Neural crest cell (in vitro differentiated cells): ENCODE results near the gene PCNX3. TPM values are rescaled to one million over a fixed set of nuclear protein-coding genes. Genes with fewer than 3 reads are reported as not detected.

Source experiments
- DNase-seq: peaks from one replicate; pipeline ENCODE4 v3.0.0; 2021; ENCODE audit warnings: low read depth, mixed read lengths, low spot score
- H3K27ac Mint-ChIP-seq: one replicate; pipeline ENCODE4 v1.8.0; 2021; ENCODE audit warnings: mild to moderate bottlenecking, mixed read lengths; ENCODE audit not compliant: unreplicated experiment
- H3K27me3 Mint-ChIP-seq: 2 replicates; pipeline ENCODE4 v1.8.0; 2021; ENCODE audit warnings: low read depth, mild to moderate bottlenecking, mixed read lengths
- H3K36me3 Mint-ChIP-seq: 2 replicates; pipeline ENCODE4 v1.8.0; 2021; ENCODE audit warnings: low read depth, mild to moderate bottlenecking, mixed read lengths
- H3K4me1 Mint-ChIP-seq: 2 replicates; pipeline ENCODE4 v1.8.0; 2021; ENCODE audit warnings: mixed read lengths
- H3K4me3 Mint-ChIP-seq: one replicate; pipeline ENCODE4 v1.8.0; 2021; ENCODE audit warnings: mild to moderate bottlenecking, mixed read lengths
- H3K9me3 Mint-ChIP-seq: 2 replicates; pipeline ENCODE4 v1.8.0; 2021; ENCODE audit warnings: mixed read lengths
- total RNA-seq: library from RNA; stranded (reverse); gene quantifications from 2 replicates; pipeline ENCODE4 v1.2.1, GENCODE V29; 2021
- TF ChIP-seq, protein P1 (sequence below): fragments of 200-600 bp; sonication (generic); conservative IDR thresholded peaks from 2 replicates; pipeline ENCODE4 v1.5.0; 2021; ENCODE audit warnings: antibody characterized with exemption, mild to moderate bottlenecking

PCNX3 gene
- total RNA-seq, 1 donor from 2014 or later: 58.2 TPM

DNA sequence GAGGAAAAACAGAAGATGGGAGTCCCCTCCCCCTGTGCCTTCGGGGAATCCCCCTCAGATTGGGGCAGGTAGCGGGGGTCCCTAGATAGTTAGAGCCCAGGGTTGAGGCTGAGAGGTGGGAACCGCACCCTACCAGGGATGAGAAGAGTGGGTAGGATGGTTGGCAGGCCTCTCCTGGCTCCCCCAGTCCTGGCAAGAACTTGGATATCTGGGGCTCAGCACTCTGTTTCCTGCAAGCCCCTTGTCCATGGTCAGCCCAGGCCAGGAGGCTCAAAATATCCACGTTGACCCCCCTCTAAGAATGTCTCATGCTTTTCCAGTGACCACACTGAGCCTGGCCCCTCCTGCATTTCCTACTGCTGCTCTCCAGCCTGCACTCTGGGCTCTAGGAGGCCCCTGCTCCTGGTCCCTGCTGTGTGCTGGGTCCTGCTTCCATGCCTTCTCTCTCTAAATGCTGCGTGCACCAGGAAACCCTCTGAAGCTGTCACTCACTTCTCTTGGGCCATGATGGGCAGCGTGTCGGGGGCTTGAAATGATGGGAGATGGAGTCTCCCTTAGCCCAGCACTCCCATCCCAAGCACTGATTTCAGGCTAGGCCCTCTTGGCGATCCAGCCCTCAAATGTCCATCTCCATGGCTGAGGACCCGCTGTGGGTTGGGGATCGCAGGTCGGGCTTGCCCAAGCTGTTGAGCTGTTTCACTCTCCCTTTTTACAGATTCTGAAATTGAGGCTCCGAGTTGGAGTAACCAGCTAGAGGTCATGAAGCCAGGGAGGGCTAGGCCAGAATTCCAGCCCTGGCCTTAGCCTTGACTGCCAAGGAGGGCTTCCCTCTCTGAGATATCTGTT lies 3.6 kb upstream of the PCNX3 start:
- H3K4me3 Mint-ChIP-seq: peak overlapping the region; percentile 87

DNA sequence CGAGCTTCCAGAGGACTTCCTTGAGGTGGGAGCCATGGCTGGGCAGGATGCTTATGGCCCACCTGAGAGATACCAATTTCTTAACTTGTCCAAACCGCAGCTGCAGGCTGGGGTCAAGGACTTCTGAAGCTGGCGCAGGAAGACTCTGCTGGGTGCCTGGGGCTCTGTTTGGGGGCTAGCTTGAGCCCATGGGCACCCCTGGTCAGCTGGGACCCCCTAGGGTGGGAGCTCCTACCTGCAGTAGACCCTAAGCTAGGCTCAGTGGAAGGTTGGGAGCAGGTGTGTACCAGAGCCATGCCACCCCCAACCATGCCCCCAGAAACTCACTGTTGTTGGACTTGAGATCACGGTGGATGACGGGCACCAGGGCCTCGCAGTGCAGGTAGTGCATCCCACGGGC lies 2.9 kb upstream of the PCNX3 start:
- Mint-ChIP-seq H3K27me3 (no peaks in the 10 kb centered on the region), H3K36me3 (no peaks in the 10 kb centered on the region), H3K4me3 (peak overlapping the region; percentile 87), H3K27ac (no peak overlapping the region), H3K9me3 (no peaks in the 10 kb centered on the region), H3K4me1 (peaks cover 53% of the 10 kb centered on the region)
- TF ChIP-seq, protein P1, sequence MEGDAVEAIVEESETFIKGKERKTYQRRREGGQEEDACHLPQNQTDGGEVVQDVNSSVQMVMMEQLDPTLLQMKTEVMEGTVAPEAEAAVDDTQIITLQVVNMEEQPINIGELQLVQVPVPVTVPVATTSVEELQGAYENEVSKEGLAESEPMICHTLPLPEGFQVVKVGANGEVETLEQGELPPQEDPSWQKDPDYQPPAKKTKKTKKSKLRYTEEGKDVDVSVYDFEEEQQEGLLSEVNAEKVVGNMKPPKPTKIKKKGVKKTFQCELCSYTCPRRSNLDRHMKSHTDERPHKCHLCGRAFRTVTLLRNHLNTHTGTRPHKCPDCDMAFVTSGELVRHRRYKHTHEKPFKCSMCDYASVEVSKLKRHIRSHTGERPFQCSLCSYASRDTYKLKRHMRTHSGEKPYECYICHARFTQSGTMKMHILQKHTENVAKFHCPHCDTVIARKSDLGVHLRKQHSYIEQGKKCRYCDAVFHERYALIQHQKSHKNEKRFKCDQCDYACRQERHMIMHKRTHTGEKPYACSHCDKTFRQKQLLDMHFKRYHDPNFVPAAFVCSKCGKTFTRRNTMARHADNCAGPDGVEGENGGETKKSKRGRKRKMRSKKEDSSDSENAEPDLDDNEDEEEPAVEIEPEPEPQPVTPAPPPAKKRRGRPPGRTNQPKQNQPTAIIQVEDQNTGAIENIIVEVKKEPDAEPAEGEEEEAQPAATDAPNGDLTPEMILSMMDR: no peak
- DNase-seq: no peak

More for the DNA sequence above, 3.6 kb upstream of the PCNX3 start:
- Mint-ChIP-seq H3K27ac (peak overlapping the region; percentile 83), H3K9me3 (no peaks in the 10 kb centered on the region), H3K27me3 (no peaks in the 10 kb centered on the region), H3K4me1 (peaks cover 59% of the 10 kb centered on the region), H3K36me3 (no peaks in the 10 kb centered on the region)
- DNase-seq: no peak
- TF ChIP-seq, protein P1: no peak

DNA sequence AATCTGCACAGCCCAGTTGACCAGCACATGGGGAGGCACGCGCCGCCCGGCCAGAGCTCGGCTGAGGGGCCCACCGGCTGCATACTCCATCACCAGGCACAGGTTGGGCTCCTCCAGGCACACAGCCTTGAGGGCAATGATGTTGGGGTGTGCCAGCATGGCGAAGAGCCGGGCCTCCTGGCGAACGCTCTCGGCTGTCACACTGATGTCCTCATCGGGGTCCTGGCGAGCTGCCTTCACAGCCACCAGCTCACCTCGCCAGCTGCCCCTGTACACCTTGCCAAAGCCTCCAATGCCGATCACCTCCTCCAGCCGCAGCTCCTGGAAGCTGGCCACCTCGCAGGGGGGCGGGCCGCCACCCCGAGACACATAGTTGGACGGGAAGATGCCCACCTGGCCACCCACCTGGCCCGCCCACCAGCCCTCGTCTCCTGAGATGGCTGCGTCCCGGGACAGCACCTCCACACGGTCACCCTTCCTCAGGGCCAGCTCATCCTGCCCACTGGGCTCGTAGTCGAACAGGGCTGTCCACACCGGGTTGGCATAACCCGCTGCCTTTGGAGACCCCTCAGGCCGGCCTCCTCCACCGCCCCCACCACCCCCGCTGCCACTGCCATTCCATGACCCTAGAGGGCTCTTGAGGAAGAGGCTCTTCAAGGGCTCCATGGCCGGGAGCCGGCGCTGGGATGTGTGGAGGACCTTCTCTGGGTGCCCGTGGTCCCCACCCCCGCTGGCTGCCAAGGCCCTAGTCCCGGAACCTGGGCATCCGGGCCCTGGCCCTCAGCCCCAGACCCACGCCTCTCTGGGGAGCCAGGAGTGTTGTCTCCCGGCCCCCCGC lies 2.3 kb upstream of the PCNX3 start:
- Mint-ChIP-seq H3K4me1 (peaks cover 52% of the 10 kb centered on the region), H3K27ac (no peak overlapping the region), H3K9me3 (no peaks in the 10 kb centered on the region), H3K36me3 (no peaks in the 10 kb centered on the region), H3K4me3 (peak overlapping the region; percentile 87), H3K27me3 (no peaks in the 10 kb centered on the region)
- TF ChIP-seq, protein P1: no peak
- DNase-seq: no peak

DNA sequence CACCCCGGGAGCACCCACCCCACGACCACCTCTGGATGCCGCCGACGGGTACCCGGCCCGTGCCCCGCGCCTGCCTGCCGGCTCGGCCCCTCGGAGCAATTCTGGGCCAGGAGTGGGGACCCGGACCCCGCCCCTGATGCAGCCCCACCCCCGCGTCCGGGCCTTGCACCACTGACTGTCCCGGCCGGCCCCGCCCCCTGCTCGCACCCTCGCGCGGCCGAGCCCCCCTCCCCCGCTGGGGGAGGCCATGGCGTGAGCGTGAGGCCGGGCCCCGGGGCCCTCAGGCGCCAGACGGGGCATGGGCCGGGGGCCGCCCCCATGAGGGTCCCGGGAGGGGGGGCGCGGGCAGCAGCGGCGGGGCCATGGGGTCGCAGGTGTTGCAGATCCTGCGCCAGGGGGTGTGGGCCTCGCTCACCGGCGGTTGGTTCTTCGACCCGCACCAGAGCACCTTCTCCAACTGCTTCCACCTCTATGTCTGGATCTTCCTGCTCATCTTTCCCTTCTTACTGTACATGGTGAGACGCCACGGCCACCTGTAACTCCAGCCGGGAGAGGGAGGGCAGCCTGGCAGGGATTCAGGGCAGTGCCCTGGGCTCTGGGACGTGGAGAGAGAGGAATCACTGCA lies 486 bp downstream of the PCNX3 start:
- TF ChIP-seq, protein P1: no peak
- Mint-ChIP-seq H3K9me3 (no peaks in the 10 kb centered on the region), H3K36me3 (peaks cover 4% of the 10 kb centered on the region), H3K4me1 (peaks cover 31% of the 10 kb centered on the region), H3K27me3 (no peaks in the 10 kb centered on the region), H3K4me3 (peak overlapping the region; percentile 95), H3K27ac (peak overlapping the region; percentile 95)
- no peak for DNase-seq

DNA sequence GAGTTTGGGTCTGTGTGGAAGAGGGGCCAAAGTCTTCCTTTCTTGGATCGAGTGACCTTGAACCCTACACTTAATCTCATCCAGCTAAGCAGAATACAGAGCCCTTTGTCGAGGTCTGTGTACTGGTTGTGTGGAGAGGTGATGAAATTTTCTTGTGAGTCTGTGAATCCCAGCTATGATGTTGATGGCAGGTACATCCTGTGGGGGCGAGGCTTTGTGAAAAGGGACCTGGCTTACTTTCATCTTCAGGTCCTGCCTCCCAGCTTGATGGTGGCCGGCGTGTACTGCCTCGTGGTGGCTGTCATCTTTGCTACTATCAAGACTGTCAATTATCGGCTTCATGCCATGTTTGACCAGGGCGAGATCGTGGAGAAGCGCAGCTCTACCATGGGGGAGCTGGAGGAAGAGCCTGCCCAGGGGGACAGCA lies 1.0 kb downstream of the PCNX3 start:
- Mint-ChIP-seq H3K36me3 (peaks cover 5% of the 10 kb centered on the region), H3K9me3 (no peaks in the 10 kb centered on the region), H3K4me3 (peak overlapping the region; percentile 95), H3K27me3 (no peaks in the 10 kb centered on the region), H3K27ac (peak overlapping the region; percentile 95), H3K4me1 (peaks cover 26% of the 10 kb centered on the region)
- TF ChIP-seq, protein P1: no peak
- no peak for DNase-seq
